ENCODE results near the gene TMEM222.

DNA sequence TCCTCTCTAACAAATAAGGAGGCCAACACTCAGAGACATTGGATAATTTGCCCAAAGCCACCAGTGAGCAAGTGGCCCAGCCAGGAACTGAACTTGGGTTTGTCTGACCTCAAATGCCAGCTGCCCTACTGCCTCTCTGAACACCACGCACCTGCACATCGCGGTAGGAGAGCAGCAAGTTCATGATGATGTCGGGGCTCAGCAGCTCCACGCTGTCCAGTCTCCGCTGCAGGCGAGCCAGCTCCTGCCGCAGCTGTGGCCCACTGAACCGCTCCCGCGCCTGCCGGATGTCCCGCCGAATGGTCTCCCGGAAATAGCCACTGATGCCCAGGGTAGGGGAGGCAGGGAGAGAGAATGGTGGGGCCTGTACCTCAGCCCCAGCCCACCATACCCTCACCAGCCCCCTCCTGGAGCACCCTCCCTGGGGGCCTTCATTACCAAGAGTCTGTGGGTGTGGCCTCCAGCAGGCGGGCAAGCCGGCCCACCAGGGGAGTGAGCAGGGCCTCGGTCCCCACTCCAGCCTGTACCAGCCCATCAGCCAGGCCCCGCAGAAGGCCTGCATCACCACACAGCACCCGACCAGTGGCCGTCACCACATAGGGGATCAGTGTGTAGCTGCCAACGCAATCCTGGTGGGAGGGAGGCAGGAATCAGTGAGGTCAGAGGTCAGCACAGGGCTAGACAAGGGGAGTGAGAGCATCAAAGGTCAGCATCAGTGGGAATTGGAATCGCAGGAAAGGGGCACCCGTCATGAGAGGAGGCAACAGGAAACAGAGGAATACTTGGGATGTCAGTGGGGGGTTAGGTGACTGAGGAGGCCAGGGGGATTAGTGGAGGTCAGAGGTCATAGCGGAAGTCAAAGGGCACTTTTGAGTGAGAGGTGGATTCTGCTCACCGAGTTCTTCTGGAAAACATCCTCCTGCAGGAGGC lies 42.1 kb downstream of the TMEM222 start:
- TF ChIP-seq, protein P1, sequence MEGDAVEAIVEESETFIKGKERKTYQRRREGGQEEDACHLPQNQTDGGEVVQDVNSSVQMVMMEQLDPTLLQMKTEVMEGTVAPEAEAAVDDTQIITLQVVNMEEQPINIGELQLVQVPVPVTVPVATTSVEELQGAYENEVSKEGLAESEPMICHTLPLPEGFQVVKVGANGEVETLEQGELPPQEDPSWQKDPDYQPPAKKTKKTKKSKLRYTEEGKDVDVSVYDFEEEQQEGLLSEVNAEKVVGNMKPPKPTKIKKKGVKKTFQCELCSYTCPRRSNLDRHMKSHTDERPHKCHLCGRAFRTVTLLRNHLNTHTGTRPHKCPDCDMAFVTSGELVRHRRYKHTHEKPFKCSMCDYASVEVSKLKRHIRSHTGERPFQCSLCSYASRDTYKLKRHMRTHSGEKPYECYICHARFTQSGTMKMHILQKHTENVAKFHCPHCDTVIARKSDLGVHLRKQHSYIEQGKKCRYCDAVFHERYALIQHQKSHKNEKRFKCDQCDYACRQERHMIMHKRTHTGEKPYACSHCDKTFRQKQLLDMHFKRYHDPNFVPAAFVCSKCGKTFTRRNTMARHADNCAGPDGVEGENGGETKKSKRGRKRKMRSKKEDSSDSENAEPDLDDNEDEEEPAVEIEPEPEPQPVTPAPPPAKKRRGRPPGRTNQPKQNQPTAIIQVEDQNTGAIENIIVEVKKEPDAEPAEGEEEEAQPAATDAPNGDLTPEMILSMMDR (IDR thresholded peaks at IDR 0.05; ENCODE audit: poor library complexity, severe bottlenecking): no peak
- TF ChIP-seq SMC3 (conservative IDR thresholded peaks at IDR 0.05; ENCODE audit: poor library complexity) (no peak), MXI1 (conservative IDR thresholded peaks at IDR 0.05; ENCODE audit: poor library complexity, severe bottlenecking) (no peak), EZH2 (IDR thresholded peaks at IDR 0.05; ENCODE audit: borderline replicate concordance, insufficient read depth, low read length, poor library complexity, severe bottlenecking) (no peak), POLR2AphosphoS5 (IDR thresholded peaks at IDR 0.05) (no peak), EP300 (conservative IDR thresholded peaks at IDR 0.05; ENCODE audit: poor library complexity, severe bottlenecking) (no peak)
